SK-N-SH treated with all-trans-retinoic acid at 6 μM for 48 hours (cell line): ENCODE data around the gene SEL1L2.

Experiments used
- ATAC-seq: fragments of 200-7000 bp; cut with Tn5 transposase; 3 replicates; pipeline ENCODE4 v1.9.1; 2020; ENCODE audit warnings: mild to moderate bottlenecking, moderate library complexity
- ARNTL ChIP-seq: fragments of 450-650 bp; formaldehyde crosslinking; IDR thresholded peaks from 2 replicates; pipeline ENCODE4 v1.5.0; 2020; ENCODE audit warnings: low read depth, mild to moderate bottlenecking, moderate library complexity, borderline replicate concordance
- BACH2 ChIP-seq: fragments of 250-450 bp; sonication (Bioruptor Pico); IDR thresholded peaks from 2 replicates; pipeline ENCODE4 v1.9.0; 2021; ENCODE audit warnings: mild to moderate bottlenecking, borderline replicate concordance
- ESRRG ChIP-seq: fragments of 250-450 bp; sonication (Bioruptor Pico); IDR thresholded peaks from 2 replicates; pipeline ENCODE4 v1.6.1; 2021; ENCODE audit warnings: mild to moderate bottlenecking
- GLIS3 ChIP-seq: fragments of 250-450 bp; sonication (Bioruptor Pico); IDR thresholded peaks from 2 replicates; pipeline ENCODE4 v1.5.0; 2020; ENCODE audit warnings: mild to moderate bottlenecking, moderate library complexity
- OSR1 ChIP-seq: fragments of 250-450 bp; sonication (Bioruptor Pico); IDR thresholded peaks from 2 replicates; pipeline ENCODE4 v1.8.0; 2022; ENCODE audit warnings: moderate library complexity, mild to moderate bottlenecking, inconsistent platforms
- PPARA ChIP-seq: fragments of 250-450 bp; sonication (Bioruptor Pico); IDR thresholded peaks from 2 replicates; pipeline ENCODE4 v1.5.0; 2020; ENCODE audit warnings: mild to moderate bottlenecking, borderline replicate concordance
- RARB ChIP-seq: fragments of 250-450 bp; sonication (Bioruptor Pico); IDR thresholded peaks from 2 replicates; pipeline ENCODE4 v1.8.0; 2021; ENCODE audit warnings: mild to moderate bottlenecking, moderate library complexity
- SNAI2 ChIP-seq: fragments of 250-450 bp; sonication (Bioruptor Pico); IDR thresholded peaks from 2 replicates; pipeline ENCODE4 v1.5.0; 2020; ENCODE audit warnings: mild to moderate bottlenecking, moderate library complexity
- TCF4 ChIP-seq: fragments of 250-450 bp; sonication (Bioruptor Pico); IDR thresholded peaks from 2 replicates; pipeline ENCODE4 v1.8.0; 2021; ENCODE audit warnings: mild to moderate bottlenecking, moderate library complexity, borderline replicate concordance
- TOX ChIP-seq: fragments of 250-450 bp; sonication (Bioruptor Pico); IDR thresholded peaks from 2 replicates; pipeline ENCODE4 v1.8.0; 2021; ENCODE audit warnings: mild to moderate bottlenecking, moderate library complexity, borderline replicate concordance
- ZC3H10 ChIP-seq: fragments of 250-450 bp; sonication (Bioruptor Pico); IDR thresholded peaks from 2 replicates; pipeline ENCODE4 v1.5.1; 2021; ENCODE audit warnings: mild to moderate bottlenecking, moderate library complexity
- ZFP3 ChIP-seq: fragments of 250-450 bp; sonication (Bioruptor Pico); IDR thresholded peaks from 2 replicates; pipeline ENCODE4 v1.5.0; 2020; ENCODE audit warnings: mild to moderate bottlenecking, moderate library complexity
- ZFP30 ChIP-seq: fragments of 450-650 bp; formaldehyde crosslinking; IDR thresholded peaks from 2 replicates; pipeline ENCODE4 v1.5.0; 2022; ENCODE audit warnings: mild to moderate bottlenecking, moderate library complexity
- ZNF8 ChIP-seq: fragments of 450-650 bp; formaldehyde crosslinking; IDR thresholded peaks from 2 replicates; pipeline ENCODE4 v1.5.0; 2020; ENCODE audit warnings: mild to moderate bottlenecking, moderate library complexity
- TF ChIP-seq, protein P1 (sequence below): fragments of 250-450 bp; sonication (Bioruptor Pico); IDR thresholded peaks from 2 replicates; pipeline ENCODE4 v1.5.0; 2020; ENCODE audit warnings: mild to moderate bottlenecking, moderate library complexity
- TF ChIP-seq, protein P2 (sequence below): fragments of 250-450 bp; sonication (Bioruptor Pico); IDR thresholded peaks from 2 replicates; pipeline ENCODE4 v1.8.0; 2021; ENCODE audit warnings: low read depth, mild to moderate bottlenecking, moderate library complexity, borderline replicate concordance
- TF ChIP-seq, protein P3 (sequence below): fragments of 250-450 bp; sonication (Bioruptor Pico); IDR thresholded peaks from 2 replicates; pipeline ENCODE4 v1.5.1; 2020; ENCODE audit warnings: low read depth, mild to moderate bottlenecking, moderate library complexity
- TF ChIP-seq, protein P4 (sequence below): fragments of 250-450 bp; sonication (Bioruptor Pico); IDR thresholded peaks from 2 replicates; pipeline ENCODE4 v1.8.0; 2020; ENCODE audit warnings: mild to moderate bottlenecking, moderate library complexity, borderline replicate concordance

Gene SEL1L2

DNA sequence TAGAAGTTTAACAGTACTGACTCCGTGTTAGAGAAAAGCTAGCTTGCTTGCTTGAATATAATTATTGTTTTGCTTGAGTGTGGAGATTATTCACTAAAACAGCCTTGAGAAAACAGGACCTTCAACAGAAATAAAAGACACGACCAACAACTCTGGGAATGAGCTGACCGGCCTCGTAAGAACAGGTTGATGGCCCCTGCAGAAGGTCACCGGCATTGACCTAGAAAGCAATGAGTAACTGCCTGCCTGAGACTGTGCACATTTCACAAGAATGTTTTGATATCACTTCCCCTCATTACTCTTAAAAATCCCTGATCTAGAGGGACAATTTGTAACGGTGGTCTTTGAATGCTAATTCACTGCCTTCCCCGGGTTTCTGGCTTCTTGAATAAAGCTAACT, 49.4 kb downstream of the SEL1L2 start:
- TF ChIP-seq ZNF8 (CRISPR knock-in tag) = no peak
- no peak for TF ChIP-seq BACH2 (CRISPR knock-in tag)
- no peak for TF ChIP-seq GLIS3 (CRISPR knock-in tag)
- no peak for TF ChIP-seq ZFP3 (CRISPR knock-in tag)
- TF ChIP-seq, protein P1, sequence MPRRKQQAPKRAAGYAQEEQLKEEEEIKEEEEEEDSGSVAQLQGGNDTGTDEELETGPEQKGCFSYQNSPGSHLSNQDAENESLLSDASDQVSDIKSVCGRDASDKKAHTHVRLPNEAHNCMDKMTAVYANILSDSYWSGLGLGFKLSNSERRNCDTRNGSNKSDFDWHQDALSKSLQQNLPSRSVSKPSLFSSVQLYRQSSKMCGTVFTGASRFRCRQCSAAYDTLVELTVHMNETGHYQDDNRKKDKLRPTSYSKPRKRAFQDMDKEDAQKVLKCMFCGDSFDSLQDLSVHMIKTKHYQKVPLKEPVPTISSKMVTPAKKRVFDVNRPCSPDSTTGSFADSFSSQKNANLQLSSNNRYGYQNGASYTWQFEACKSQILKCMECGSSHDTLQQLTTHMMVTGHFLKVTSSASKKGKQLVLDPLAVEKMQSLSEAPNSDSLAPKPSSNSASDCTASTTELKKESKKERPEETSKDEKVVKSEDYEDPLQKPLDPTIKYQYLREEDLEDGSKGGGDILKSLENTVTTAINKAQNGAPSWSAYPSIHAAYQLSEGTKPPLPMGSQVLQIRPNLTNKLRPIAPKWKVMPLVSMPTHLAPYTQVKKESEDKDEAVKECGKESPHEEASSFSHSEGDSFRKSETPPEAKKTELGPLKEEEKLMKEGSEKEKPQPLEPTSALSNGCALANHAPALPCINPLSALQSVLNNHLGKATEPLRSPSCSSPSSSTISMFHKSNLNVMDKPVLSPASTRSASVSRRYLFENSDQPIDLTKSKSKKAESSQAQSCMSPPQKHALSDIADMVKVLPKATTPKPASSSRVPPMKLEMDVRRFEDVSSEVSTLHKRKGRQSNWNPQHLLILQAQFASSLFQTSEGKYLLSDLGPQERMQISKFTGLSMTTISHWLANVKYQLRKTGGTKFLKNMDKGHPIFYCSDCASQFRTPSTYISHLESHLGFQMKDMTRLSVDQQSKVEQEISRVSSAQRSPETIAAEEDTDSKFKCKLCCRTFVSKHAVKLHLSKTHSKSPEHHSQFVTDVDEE (CRISPR knock-in tag) = no peak
- no peak for TF ChIP-seq TOX (CRISPR knock-in tag)
- TF ChIP-seq TCF4 (CRISPR knock-in tag) = no peak
- TF ChIP-seq OSR1 (CRISPR knock-in tag) = no peak
- no peak for ATAC-seq

DNA sequence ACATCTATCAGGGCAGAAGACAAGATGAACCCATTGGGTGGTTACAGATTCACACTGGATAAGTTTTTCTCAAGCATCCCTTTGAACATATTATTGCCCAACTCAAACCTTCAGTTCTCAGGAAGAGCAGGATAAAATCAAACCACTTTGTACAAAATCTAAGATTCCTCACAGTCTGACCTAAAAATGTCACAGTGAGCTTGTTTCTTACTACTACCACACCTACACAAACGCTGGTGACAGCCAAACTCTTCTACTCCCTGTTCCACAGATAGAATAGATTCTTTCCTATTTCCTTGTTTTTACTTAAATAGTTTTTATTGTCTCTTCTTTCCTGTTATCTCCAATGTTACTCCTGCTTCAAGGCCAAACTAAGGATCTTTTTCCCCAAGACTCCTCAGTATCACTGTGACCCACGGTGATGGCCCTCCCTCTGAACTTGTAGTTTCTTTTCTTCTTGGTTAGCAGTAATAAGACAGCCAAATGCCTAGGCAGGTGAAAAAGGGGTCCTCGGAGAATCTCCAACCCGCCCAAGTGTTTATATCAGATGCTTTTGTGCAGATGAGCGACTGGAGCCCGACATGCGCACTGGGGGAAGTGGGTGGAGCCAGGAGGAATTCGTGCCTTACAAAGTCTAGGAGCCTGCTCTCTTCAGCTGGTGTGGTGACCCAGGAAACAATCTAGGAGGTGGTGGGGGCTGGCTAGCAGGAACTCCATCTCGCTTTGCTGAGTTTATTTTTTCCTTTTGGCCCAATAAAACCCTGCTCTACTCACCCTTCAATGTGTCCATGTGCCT, 53.4 kb downstream of the SEL1L2 start:
- TF ChIP-seq TOX (CRISPR knock-in tag) = no peak
- TF ChIP-seq OSR1 (CRISPR knock-in tag) = no peak
- TF ChIP-seq, protein P1 (CRISPR knock-in tag) = no peak
- no peak for TF ChIP-seq RARB (CRISPR knock-in tag)
- TF ChIP-seq, protein P2, sequence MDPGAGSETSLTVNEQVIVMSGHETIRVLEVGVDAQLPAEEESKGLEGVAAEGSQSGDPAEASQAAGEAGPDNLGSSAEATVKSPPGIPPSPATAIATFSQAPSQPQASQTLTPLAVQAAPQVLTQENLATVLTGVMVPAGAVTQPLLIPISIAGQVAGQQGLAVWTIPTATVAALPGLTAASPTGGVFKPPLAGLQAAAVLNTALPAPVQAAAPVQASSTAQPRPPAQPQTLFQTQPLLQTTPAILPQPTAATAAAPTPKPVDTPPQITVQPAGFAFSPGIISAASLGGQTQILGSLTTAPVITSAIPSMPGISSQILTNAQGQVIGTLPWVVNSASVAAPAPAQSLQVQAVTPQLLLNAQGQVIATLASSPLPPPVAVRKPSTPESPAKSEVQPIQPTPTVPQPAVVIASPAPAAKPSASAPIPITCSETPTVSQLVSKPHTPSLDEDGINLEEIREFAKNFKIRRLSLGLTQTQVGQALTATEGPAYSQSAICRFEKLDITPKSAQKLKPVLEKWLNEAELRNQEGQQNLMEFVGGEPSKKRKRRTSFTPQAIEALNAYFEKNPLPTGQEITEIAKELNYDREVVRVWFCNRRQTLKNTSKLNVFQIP (CRISPR knock-in tag) = no peak
- no peak for TF ChIP-seq ZFP30
- no peak for TF ChIP-seq ESRRG (CRISPR knock-in tag)
- no peak for TF ChIP-seq SNAI2 (CRISPR knock-in tag)
- TF ChIP-seq, protein P3, sequence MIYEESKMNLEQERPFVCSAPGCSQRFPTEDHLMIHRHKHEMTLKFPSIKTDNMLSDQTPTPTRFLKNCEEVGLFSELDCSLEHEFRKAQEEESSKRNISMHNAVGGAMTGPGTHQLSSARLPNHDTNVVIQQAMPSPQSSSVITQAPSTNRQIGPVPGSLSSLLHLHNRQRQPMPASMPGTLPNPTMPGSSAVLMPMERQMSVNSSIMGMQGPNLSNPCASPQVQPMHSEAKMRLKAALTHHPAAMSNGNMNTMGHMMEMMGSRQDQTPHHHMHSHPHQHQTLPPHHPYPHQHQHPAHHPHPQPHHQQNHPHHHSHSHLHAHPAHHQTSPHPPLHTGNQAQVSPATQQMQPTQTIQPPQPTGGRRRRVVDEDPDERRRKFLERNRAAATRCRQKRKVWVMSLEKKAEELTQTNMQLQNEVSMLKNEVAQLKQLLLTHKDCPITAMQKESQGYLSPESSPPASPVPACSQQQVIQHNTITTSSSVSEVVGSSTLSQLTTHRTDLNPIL (CRISPR knock-in tag) = no peak
- no peak for ATAC-seq

DNA sequence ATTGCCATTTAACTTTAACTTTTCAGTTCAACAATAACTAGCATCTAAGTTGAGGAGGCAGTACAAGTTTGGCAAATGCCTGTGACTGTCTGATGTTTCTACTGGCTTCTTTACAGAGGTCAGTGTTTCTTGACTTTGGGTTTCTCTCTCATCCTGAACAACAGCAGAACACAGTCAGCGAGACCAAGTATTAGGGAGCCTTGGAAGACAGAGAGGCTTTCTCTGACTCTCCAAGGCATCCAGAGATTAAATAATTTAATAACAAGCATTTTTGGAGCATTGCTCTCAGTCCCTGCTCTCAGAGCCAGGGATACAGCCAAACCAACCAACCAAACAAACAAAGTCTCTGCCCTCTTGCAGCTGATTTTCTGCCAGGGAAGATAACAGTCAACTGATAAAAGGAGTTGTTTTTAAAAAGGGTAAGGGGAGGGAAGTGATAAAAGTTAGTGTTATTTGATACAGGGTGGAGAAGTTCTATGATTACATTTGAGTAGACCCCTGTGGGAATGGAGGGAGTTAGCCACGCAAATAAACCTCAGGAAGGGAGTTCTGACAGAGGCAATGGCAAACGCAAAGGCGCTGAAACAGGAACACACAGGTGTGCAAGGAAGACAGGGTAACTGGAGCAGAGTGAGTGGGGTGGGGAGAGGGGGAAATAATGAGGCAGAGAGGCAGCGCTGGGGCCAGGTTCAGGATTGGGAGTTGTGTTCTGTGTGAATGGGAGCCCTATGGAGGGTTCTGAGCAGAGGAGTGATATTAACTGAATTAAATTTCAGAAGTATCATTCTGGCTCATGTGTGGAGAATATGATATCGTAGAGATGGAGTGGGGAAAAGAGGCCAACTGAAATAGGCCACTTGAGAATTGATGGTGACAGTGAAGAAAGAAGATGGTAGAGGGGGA, 55.2 kb downstream of the SEL1L2 start:
- no peak for ATAC-seq
- TF ChIP-seq, protein P3 (CRISPR knock-in tag) = no peak
- TF ChIP-seq PPARA = no peak
- TF ChIP-seq, protein P4, sequence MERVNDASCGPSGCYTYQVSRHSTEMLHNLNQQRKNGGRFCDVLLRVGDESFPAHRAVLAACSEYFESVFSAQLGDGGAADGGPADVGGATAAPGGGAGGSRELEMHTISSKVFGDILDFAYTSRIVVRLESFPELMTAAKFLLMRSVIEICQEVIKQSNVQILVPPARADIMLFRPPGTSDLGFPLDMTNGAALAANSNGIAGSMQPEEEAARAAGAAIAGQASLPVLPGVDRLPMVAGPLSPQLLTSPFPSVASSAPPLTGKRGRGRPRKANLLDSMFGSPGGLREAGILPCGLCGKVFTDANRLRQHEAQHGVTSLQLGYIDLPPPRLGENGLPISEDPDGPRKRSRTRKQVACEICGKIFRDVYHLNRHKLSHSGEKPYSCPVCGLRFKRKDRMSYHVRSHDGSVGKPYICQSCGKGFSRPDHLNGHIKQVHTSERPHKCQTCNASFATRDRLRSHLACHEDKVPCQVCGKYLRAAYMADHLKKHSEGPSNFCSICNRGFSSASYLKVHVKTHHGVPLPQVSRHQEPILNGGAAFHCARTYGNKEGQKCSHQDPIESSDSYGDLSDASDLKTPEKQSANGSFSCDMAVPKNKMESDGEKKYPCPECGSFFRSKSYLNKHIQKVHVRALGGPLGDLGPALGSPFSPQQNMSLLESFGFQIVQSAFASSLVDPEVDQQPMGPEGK (CRISPR knock-in tag) = no peak
- TF ChIP-seq SNAI2 (CRISPR knock-in tag) = no peak
- no peak for TF ChIP-seq BACH2 (CRISPR knock-in tag)
- no peak for TF ChIP-seq GLIS3 (CRISPR knock-in tag)
- TF ChIP-seq ZNF8 (CRISPR knock-in tag) = no peak
- TF ChIP-seq OSR1 (CRISPR knock-in tag) = no peak
- no peak for TF ChIP-seq RARB (CRISPR knock-in tag)
- TF ChIP-seq, protein P2 (CRISPR knock-in tag) = no peak
- TF ChIP-seq ARNTL (CRISPR knock-in tag) = no peak
- no peak for TF ChIP-seq ZFP30
- no peak for TF ChIP-seq ZC3H10 (CRISPR knock-in tag)
